HUES64 (cell line): ENCODE data around the gene SLC6A20.

Source experiments
- H3K27ac ChIP-seq: 2 replicates; pipeline ENCODE4 v1.7.0; 2013; ENCODE audit warnings: low read depth, low read length, inconsistent platforms
- H3K27me3 ChIP-seq: 2 replicates; pipeline ENCODE4 v1.6.1; 2013; ENCODE audit warnings: mild to moderate bottlenecking, low read length; ENCODE audit not compliant: insufficient read depth
- H3K36me3 ChIP-seq: 2 replicates; pipeline ENCODE4 v1.6.1; 2013; ENCODE audit warnings: mild to moderate bottlenecking, low read length; ENCODE audit not compliant: insufficient read depth
- H3K4me1 ChIP-seq: 2 replicates; pipeline ENCODE4 v1.6.1; 2013; ENCODE audit warnings: mild to moderate bottlenecking, low read length, moderate library complexity; ENCODE audit not compliant: insufficient read depth
- H3K4me3 ChIP-seq: 2 replicates; pipeline ENCODE4 v1.5.1; 2013; ENCODE audit warnings: mild to moderate bottlenecking, low read length, moderate library complexity
- H3K9ac ChIP-seq: 2 replicates; pipeline ENCODE4 v1.6.1; 2013; ENCODE audit warnings: mild to moderate bottlenecking, low read depth, low read length
- H3K9me3 ChIP-seq: 2 replicates; pipeline ENCODE4 v1.6.1; 2013; ENCODE audit warnings: low read depth, low read length; ENCODE audit not compliant: insufficient read depth
- WGBS: fragments of 150-250, 120-280 bp; methylation state at CpG from one replicate; pipeline ENCODE4 v1.1.7; 2013; ENCODE audit warnings: missing lambda C conversion rate; 5-methylcytosine and 5-hydroxymethylcytosine counted together

The SLC6A20 gene

GRCh38 chr3:45705839-45706808, 90.2 kb downstream of the SLC6A20 start:
- Histone ChIP-seq H3K27me3 (no peaks in the 10 kb centered on the region), H3K4me3 (no peak overlapping the region), H3K9me3 (no peaks in the 10 kb centered on the region), H3K4me1 (peaks cover 33% of the 10 kb centered on the region), H3K27ac (no peak overlapping the region), H3K9ac (no peak overlapping the region), H3K36me3 (peaks cover 78% of the 10 kb centered on the region)
- WGBS = 77% methylated on average over 2 of the region's 2 CpGs
